T-helper 2 cell treated with Interferon-gamma antibody and Interleukin-4, amounts not matched to agents 5 μg/mL and 100 μg/mL, for 36 hours (primary cell): ENCODE results near the gene MRPL11.

Experiments
- DNase-seq: peaks from one replicate; pipeline ENCODE4 v3.0.0; 2021; ENCODE audit warnings: low spot score
- H3K27ac Mint-ChIP-seq: one replicate; pipeline ENCODE4 v1.8.0; 2021; ENCODE audit warnings: mild to moderate bottlenecking, mixed read lengths
- H3K27me3 Mint-ChIP-seq: one replicate; pipeline ENCODE4 v1.8.0; 2021; ENCODE audit warnings: low read depth, mixed read lengths
- H3K36me3 Mint-ChIP-seq: one replicate; pipeline ENCODE4 v1.8.0; 2021; ENCODE audit warnings: low read depth, mixed read lengths
- H3K4me1 Mint-ChIP-seq: one replicate; pipeline ENCODE4 v1.8.0; 2021; ENCODE audit warnings: low read depth, mixed read lengths
- H3K4me3 Mint-ChIP-seq: one replicate; pipeline ENCODE4 v1.8.0; 2022; ENCODE audit warnings: mild to moderate bottlenecking, moderate library complexity, mixed read lengths
- H3K9me3 Mint-ChIP-seq: one replicate; pipeline ENCODE4 v1.8.0; 2021; ENCODE audit warnings: mixed read lengths

The MRPL11 gene

GRCh38 chr11:66438504-66439466, at the start of gene MRPL11:
Gene MRPL11 (minus strand): TSS chr11:66438848. CDS start chr11:66438754, 94 bp downstream.
- peak within 1 kb of the TSS; percentile 89 for H3K4me3 Mint-ChIP-seq

GRCh38 chr11:66484806-66485380, 46.2 kb upstream of the MRPL11 start:
- H3K27me3 Mint-ChIP-seq, result no peaks in the 10 kb centered on the region
- H3K9me3 Mint-ChIP-seq, result no peaks in the 10 kb centered on the region
- H3K27ac Mint-ChIP-seq, result no peak overlapping the region
- peaks cover 16% of the 10 kb centered on the region for H3K36me3 Mint-ChIP-seq
- no peak for DNase-seq
- H3K4me3 Mint-ChIP-seq, result no peak overlapping the region
- peaks cover 14% of the 10 kb centered on the region for H3K4me1 Mint-ChIP-seq

More at GRCh38 chr11:66438504-66439466, at the start of gene MRPL11:
- peaks cover 8% of the 10 kb centered on the region for H3K4me1 Mint-ChIP-seq
- H3K9me3 Mint-ChIP-seq, result peaks cover 10% of the 10 kb centered on the region
- H3K27ac Mint-ChIP-seq, result peak within 1 kb of the TSS; percentile 96
- peak; percentile 86 for DNase-seq
- H3K27me3 Mint-ChIP-seq, result no peaks in the 10 kb centered on the region
- H3K36me3 Mint-ChIP-seq, result peaks cover 18% of the 10 kb centered on the region

GRCh38 chr11:66480117-66480938, 41.7 kb upstream of the MRPL11 start, which contains the start of gene DPP3:
Gene DPP3 (plus strand): TSS chr11:66480434. CDS start chr11:66482201, 1,767 bp downstream.
- DNase-seq, result peak; percentile 98
- Mint-ChIP-seq H3K9me3 (no peaks in the 10 kb centered on the region), H3K27me3 (no peaks in the 10 kb centered on the region), H3K4me3 (peak within 1 kb of the TSS; percentile 88), H3K4me1 (peaks cover 23% of the 10 kb centered on the region), H3K36me3 (peaks cover 4% of the 10 kb centered on the region), H3K27ac (peak within 1 kb of the TSS; percentile 88)

- Mint-ChIP-seq H3K27ac (peak overlapping the region; percentile 88), H3K9me3 (no peaks in the 10 kb centered on the region), H3K36me3 (peaks cover 3% of the 10 kb centered on the region), H3K4me1 (peaks cover 23% of the 10 kb centered on the region), H3K27me3 (no peaks in the 10 kb centered on the region), H3K4me3 (peak overlapping the region; percentile 88)
- no peak for DNase-seq
Observed at GRCh38 chr11:66479394-66480116, 40.9 kb upstream of the MRPL11 start.

- no peaks in the 10 kb centered on the region for H3K27me3 Mint-ChIP-seq
- peak overlapping the region; percentile 88 for H3K4me3 Mint-ChIP-seq
- H3K36me3 Mint-ChIP-seq, result peaks cover 3% of the 10 kb centered on the region
- no peaks in the 10 kb centered on the region for H3K9me3 Mint-ChIP-seq
- DNase-seq, result no peak
- peaks cover 23% of the 10 kb centered on the region for H3K4me1 Mint-ChIP-seq
- H3K27ac Mint-ChIP-seq, result peak overlapping the region; percentile 88
Observed at GRCh38 chr11:66478729-66479393, 40.2 kb upstream of the MRPL11 start.

GRCh38 chr11:66477263-66478201, 38.9 kb upstream of the MRPL11 start:
- Mint-ChIP-seq H3K27ac (peak overlapping the region; percentile 41), H3K4me3 (peak overlapping the region; percentile 34), H3K36me3 (peaks cover under 1% of the 10 kb centered on the region)

GRCh38 chr11:66476841-66477251, 38.2 kb upstream of the MRPL11 start:
- no peak for DNase-seq
- peaks cover 15% of the 10 kb centered on the region for H3K4me1 Mint-ChIP-seq
- H3K9me3 Mint-ChIP-seq, result no peaks in the 10 kb centered on the region
- H3K4me3 Mint-ChIP-seq, result no peak overlapping the region
- no peaks in the 10 kb centered on the region for H3K27me3 Mint-ChIP-seq
- H3K36me3 Mint-ChIP-seq, result no peaks in the 10 kb centered on the region
- peak overlapping the region; percentile 39 for H3K27ac Mint-ChIP-seq

More at GRCh38 chr11:66477263-66478201, 38.9 kb upstream of the MRPL11 start:
- H3K4me1 Mint-ChIP-seq, result peaks cover 17% of the 10 kb centered on the region
- no peaks in the 10 kb centered on the region for H3K27me3 Mint-ChIP-seq
- DNase-seq, result no peak
- no peaks in the 10 kb centered on the region for H3K9me3 Mint-ChIP-seq

- no peaks in the 10 kb centered on the region for H3K27me3 Mint-ChIP-seq
- no peaks in the 10 kb centered on the region for H3K9me3 Mint-ChIP-seq
- H3K4me3 Mint-ChIP-seq, result no peak overlapping the region
Observed at GRCh38 chr11:66476173-66476840, 37.7 kb upstream of the MRPL11 start.

GRCh38 chr11:66475349-66476172, 36.9 kb upstream of the MRPL11 start:
- H3K4me3 Mint-ChIP-seq, result no peak overlapping the region
- H3K4me1 Mint-ChIP-seq, result peaks cover 10% of the 10 kb centered on the region
- H3K27ac Mint-ChIP-seq, result no peak overlapping the region
- peaks cover 2% of the 10 kb centered on the region for H3K36me3 Mint-ChIP-seq
- no peaks in the 10 kb centered on the region for H3K9me3 Mint-ChIP-seq
- H3K27me3 Mint-ChIP-seq, result no peaks in the 10 kb centered on the region
- DNase-seq, result no peak

More at GRCh38 chr11:66476173-66476840, 37.7 kb upstream of the MRPL11 start:
- DNase-seq, result no peak
- Mint-ChIP-seq H3K27ac (peak overlapping the region; percentile 39), H3K4me1 (peaks cover 13% of the 10 kb centered on the region), H3K36me3 (no peaks in the 10 kb centered on the region)

GRCh38 chr11:66473608-66474515, 35.2 kb upstream of the MRPL11 start:
- no peak overlapping the region for H3K4me3 Mint-ChIP-seq
- H3K4me1 Mint-ChIP-seq, result peaks cover 6% of the 10 kb centered on the region
- H3K36me3 Mint-ChIP-seq, result peaks cover 2% of the 10 kb centered on the region
- H3K9me3 Mint-ChIP-seq, result no peaks in the 10 kb centered on the region
- H3K27ac Mint-ChIP-seq, result no peak overlapping the region
- no peaks in the 10 kb centered on the region for H3K27me3 Mint-ChIP-seq
- no peak for DNase-seq
